ENCODE measurements around the gene OR5A1.

DNA sequence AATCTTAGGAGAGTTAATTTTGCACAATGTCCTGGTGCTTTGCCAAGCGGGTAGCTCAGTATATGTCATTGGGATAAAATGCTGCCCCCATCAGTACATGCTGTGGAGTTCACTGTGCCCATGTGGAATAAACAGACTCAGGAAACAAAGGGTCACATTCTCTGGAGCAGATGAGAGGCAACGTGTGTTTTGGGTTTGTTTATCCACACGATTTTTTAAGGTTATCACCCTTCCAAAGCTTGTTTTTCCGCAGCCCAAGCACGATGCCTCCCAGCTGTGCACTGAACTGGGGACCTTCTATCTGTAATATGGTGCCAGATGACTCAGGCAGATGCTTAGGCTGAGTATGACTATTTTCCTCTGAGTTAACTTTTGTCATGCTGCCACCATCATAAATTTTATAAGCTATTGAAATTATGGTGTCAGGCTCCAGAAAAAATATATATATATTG lies 26.9 kb downstream of the OR5A1 start:
- TF ChIP-seq EZH2 (IDR thresholded peaks at IDR 0.05; ENCODE audit: borderline replicate concordance, low read depth, low read length, poor library complexity, severe bottlenecking) (no peak), CTCF (conservative IDR thresholded peaks at IDR 0.05; ENCODE audit: low read depth, low read length) (0 out of 2 replicates have a peak, but pooled peaks have one; percentile 31)
